ENCODE data around the gene LRRC19. TPM values are rescaled to one million over a fixed set of nuclear protein-coding genes. Genes with fewer than 3 reads are reported as not detected.

LRRC19 gene
- total RNA-seq, 1 experiment from 2014 or later: not detected

DNA sequence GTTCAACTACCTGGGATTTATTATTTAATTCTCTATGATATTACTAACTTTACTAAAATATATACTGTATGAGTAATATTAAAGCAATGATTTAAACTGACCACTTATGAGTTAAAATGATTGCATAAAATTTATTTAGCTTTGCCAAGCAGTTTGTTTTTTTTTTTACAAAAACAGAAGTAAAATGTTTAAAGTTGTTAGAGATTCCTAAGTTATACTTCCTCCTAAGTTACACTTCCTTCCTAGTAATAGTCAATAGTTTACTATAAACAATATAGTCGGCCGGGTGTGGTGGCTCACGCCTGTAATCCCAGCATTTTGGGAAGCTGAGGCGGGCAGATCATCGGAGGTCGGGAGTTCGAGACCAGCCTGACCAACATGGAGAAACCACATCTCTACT, 23.7 kb upstream of the LRRC19 start:
- intact Hi-C loops (cut with micrococcal nuclease; ENCODE audit: unreplicated experiment): no loop called here
- in situ Hi-C loops (cut with HindIII; ENCODE audit: low pct_unique_long_range_greater_than_20kb, low sequenced_read_pairs): no loop called here

DNA sequence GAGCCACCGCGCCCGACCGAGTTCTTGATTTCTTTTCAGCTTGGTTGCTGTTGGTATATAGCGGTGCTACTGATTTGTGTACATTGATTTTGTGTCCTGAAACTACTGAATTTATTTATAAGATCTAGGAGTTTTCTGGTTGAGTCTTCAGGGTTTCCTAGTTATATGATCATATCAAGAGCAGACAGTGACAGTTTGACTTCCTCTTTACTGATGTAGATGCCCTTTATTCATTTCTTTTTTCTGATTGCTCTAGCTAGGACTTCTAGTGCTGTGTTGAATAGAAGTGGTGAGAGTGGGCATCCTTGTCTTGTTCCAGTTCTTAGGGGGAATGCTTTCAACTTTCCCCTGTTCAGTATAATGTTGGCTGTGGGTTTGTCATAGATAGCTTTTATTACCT, 17.4 kb upstream of the LRRC19 start:
- Histone ChIP-seq H3K4me3 (ENCODE audit: low read depth in 2 of 2, low read length in 2 of 2) (no peak overlapping the region), H3K9me3 (ENCODE audit: control insufficient read depth, insufficient read depth, low read depth, low read length) (no peaks in the 10 kb centered on the region), H3K4me1 (ENCODE audit: control insufficient read depth, insufficient read depth, low read length) (no peaks in the 10 kb centered on the region), H3K36me3 (ENCODE audit: control insufficient read depth, insufficient read depth, low read length) (no peaks in the 10 kb centered on the region), H3K27me3 (ENCODE audit: control insufficient read depth, insufficient read depth, low read length) (no peaks in the 10 kb centered on the region), H3K27ac (ENCODE audit: low read length) (no peak overlapping the region)
- DNase-seq (ENCODE audit: low read depth, low spot score) (no peak), ATAC-seq (no peak)
- POLR2A ChIA-PET: no interaction called here
- TF ChIP-seq TCF7L2 (IDR thresholded peaks at IDR 0.05; ENCODE audit: low read depth, low read length) (no peak), POLR2AphosphoS5 (IDR thresholded peaks at IDR 0.05; ENCODE audit: low read depth, low read length) (no peak), SIN3A (IDR thresholded peaks at IDR 0.05; ENCODE audit: borderline replicate concordance, insufficient read depth, low read depth, low read length) (no peak)
- TF ChIP-seq, protein P1, sequence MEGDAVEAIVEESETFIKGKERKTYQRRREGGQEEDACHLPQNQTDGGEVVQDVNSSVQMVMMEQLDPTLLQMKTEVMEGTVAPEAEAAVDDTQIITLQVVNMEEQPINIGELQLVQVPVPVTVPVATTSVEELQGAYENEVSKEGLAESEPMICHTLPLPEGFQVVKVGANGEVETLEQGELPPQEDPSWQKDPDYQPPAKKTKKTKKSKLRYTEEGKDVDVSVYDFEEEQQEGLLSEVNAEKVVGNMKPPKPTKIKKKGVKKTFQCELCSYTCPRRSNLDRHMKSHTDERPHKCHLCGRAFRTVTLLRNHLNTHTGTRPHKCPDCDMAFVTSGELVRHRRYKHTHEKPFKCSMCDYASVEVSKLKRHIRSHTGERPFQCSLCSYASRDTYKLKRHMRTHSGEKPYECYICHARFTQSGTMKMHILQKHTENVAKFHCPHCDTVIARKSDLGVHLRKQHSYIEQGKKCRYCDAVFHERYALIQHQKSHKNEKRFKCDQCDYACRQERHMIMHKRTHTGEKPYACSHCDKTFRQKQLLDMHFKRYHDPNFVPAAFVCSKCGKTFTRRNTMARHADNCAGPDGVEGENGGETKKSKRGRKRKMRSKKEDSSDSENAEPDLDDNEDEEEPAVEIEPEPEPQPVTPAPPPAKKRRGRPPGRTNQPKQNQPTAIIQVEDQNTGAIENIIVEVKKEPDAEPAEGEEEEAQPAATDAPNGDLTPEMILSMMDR (IDR thresholded peaks at IDR 0.05): no peak
- TF ChIP-seq, protein P2, sequence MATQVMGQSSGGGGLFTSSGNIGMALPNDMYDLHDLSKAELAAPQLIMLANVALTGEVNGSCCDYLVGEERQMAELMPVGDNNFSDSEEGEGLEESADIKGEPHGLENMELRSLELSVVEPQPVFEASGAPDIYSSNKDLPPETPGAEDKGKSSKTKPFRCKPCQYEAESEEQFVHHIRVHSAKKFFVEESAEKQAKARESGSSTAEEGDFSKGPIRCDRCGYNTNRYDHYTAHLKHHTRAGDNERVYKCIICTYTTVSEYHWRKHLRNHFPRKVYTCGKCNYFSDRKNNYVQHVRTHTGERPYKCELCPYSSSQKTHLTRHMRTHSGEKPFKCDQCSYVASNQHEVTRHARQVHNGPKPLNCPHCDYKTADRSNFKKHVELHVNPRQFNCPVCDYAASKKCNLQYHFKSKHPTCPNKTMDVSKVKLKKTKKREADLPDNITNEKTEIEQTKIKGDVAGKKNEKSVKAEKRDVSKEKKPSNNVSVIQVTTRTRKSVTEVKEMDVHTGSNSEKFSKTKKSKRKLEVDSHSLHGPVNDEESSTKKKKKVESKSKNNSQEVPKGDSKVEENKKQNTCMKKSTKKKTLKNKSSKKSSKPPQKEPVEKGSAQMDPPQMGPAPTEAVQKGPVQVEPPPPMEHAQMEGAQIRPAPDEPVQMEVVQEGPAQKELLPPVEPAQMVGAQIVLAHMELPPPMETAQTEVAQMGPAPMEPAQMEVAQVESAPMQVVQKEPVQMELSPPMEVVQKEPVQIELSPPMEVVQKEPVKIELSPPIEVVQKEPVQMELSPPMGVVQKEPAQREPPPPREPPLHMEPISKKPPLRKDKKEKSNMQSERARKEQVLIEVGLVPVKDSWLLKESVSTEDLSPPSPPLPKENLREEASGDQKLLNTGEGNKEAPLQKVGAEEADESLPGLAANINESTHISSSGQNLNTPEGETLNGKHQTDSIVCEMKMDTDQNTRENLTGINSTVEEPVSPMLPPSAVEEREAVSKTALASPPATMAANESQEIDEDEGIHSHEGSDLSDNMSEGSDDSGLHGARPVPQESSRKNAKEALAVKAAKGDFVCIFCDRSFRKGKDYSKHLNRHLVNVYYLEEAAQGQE (IDR thresholded peaks at IDR 0.05; ENCODE audit: insufficient read depth in 1 of 2, low read depth in 2 of 2, low read length in 1 of 2): no peak
- intact Hi-C loops (cut with micrococcal nuclease; ENCODE audit: unreplicated experiment) (no loop called here), in situ Hi-C loops (cut with HindIII; ENCODE audit: low pct_unique_long_range_greater_than_20kb, low sequenced_read_pairs) (no loop called here)
- BruUV-seq (replicated peaks): no TSS peak
- CTCF ChIA-PET: no interaction called here

More for the DNA sequence above, 23.7 kb upstream of the LRRC19 start:
- TF ChIP-seq, protein P2 (IDR thresholded peaks at IDR 0.05; ENCODE audit: insufficient read depth in 1 of 2, low read depth in 2 of 2, low read length in 1 of 2): no peak
- TF ChIP-seq, protein P1 (IDR thresholded peaks at IDR 0.05): no peak
- TF ChIP-seq POLR2AphosphoS5 (IDR thresholded peaks at IDR 0.05; ENCODE audit: low read depth, low read length) (no peak), SIN3A (IDR thresholded peaks at IDR 0.05; ENCODE audit: borderline replicate concordance, insufficient read depth, low read depth, low read length) (no peak), TCF7L2 (IDR thresholded peaks at IDR 0.05; ENCODE audit: low read depth, low read length) (no peak)
- Histone ChIP-seq H3K4me1 (ENCODE audit: control insufficient read depth, insufficient read depth, low read length) (no peaks in the 10 kb centered on the region), H3K36me3 (ENCODE audit: control insufficient read depth, insufficient read depth, low read length) (no peaks in the 10 kb centered on the region; the same call in 1 of the 2 replicates), H3K27ac (ENCODE audit: low read length) (no peak overlapping the region), H3K4me3 (ENCODE audit: low read depth in 2 of 2, low read length in 2 of 2) (no peak overlapping the region), H3K9me3 (ENCODE audit: control insufficient read depth, insufficient read depth, low read depth, low read length) (no peaks in the 10 kb centered on the region), H3K27me3 (ENCODE audit: control insufficient read depth, insufficient read depth, low read length) (no peaks in the 10 kb centered on the region)
- ChIA-PET CTCF (no interaction called here), POLR2A (no interaction called here)
- DNase-seq (ENCODE audit: low read depth, low spot score) (no peak), ATAC-seq (no peak)
- no TSS peak for BruUV-seq (replicated peaks)

Data from Panc1 (cell line).